Fibroblast of skin of abdomen (primary cell): ENCODE measurements around the gene TDG. TPM values are rescaled to one million over a fixed set of nuclear protein-coding genes. Genes with fewer than 3 reads are reported as not detected.
A peak's percentile ranks its signal among the peaks of the same experiment; 100 is the strongest.

Experiments used
- DNase-seq: peaks from one replicate; pipeline ENCODE4 v3.0.0-alpha.2; 2013
- polyA plus RNA-seq, 2 experiments: library from polyadenylated mRNA; unstranded; fragments of 120-200 nt; gene quantifications; one replicate each; pipeline ENCODE4 v1.2.1, GENCODE V29; 2013; ENCODE audit not compliant: insufficient read length in 2 of 2

TDG gene
- 24.4 TPM for polyA plus RNA-seq (2013, experiment 1 of 2; ENCODE audit: insufficient read length)
- polyA plus RNA-seq (2013, experiment 2 of 2; ENCODE audit: insufficient read length): 23.6 TPM

DNA sequence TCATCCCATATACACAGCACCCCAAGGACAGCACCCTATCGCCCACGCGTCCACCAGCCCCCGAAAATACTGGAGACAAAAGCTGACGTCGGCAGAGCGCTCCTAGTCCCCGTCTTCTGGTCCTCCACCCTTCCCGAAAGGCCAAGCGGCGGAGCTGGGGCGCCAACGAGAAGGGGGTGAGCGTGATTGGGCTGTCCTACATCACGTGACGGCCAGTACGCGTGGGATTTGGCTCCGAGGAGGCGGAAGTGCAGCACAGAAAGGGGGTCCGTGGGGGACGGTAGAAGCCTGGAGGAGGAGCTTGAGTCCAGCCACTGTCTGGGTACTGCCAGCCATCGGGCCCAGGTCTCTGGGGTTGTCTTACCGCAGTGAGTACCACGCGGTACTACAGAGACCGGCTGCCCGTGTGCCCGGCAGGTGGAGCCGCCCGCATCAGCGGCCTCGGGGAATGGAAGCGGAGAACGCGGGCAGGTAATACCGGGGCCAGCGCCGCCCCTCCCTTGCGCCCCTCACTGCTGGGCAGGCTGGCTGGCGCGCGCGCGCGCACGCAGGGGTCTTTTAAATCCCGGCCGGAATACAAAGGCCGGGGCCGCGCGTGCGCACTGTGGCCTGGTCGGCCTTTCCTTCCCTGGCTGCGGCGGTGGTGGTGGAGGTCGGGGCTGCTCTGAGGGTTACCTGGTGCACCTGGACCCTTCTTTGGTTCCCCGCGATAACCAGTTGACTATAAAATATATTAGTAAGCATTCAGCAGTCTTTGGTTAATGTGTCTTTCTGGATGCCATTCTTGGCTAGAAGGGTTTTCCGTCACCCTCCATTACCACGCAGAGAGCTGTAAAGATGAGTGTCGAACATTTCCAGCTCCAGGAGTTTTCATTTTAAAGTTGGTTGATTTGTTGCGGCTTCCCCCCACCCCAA, at the start of gene TDG:
TDG (plus strand) TSS at position 283 of the 915 bp plus-strand sequence; CDS start at position 449, 166 bp downstream.
- DNase-seq: peak; percentile 99

DNA sequence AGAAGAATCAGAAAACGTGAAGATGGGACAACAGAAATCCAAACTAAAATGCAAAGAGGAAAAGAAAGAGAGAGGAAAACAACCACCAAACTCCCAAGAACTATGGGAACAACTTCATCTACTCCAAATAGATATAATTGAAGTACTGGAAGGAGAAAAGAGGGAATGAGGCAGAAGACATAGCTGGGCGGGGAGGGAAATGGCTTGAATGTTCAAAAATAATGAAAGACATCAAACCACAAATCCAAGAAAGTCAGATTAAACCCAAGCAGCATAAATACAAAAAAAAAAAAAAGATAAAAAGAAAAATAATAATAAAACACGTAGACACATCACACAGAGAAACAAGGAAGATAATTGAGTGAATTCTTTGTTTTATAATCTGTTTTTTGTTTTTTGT, 47.8 kb upstream of the TDG start:
- DNase-seq: no peak

- DNase-seq: peak; percentile 70
Measured at GRCh38 chr12:103924761-103925641, 40.7 kb upstream of the TDG start.

DNA sequence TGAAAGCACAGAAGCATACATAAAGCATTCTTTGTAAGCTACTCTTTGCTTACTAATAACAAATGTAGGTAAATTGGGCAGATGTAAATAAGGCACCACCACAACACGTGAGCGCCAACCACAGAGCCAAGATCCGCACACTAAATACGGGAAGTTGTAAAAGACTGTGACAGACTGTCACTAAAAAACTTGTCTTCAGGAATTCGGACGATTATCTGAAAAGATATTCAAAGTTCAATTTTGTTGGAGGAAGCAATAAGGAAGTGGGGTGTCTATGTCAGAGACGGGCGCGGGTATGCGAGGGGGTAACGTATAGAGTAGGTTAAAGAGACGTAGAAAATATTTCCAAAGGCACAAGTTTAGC, 37.0 kb upstream of the TDG start:
- DNase-seq: no peak

GRCh38 chr12:103929046-103929783, 36.5 kb upstream of the TDG start:
- DNase-seq: peak; percentile 93

DNA sequence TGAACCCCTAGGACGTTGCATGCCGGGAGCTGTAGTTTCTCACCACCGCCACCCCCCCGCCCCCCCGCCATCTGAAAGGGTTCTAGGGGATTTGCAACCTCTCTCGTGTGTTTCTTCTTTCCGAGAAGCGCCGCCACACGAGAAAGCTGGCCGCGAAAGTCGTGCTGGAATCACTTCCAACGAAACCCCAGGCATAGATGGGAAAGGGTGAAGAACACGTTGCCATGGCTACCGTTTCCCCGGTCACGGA, 36.0 kb upstream of the TDG start:
- no peak for DNase-seq

DNA sequence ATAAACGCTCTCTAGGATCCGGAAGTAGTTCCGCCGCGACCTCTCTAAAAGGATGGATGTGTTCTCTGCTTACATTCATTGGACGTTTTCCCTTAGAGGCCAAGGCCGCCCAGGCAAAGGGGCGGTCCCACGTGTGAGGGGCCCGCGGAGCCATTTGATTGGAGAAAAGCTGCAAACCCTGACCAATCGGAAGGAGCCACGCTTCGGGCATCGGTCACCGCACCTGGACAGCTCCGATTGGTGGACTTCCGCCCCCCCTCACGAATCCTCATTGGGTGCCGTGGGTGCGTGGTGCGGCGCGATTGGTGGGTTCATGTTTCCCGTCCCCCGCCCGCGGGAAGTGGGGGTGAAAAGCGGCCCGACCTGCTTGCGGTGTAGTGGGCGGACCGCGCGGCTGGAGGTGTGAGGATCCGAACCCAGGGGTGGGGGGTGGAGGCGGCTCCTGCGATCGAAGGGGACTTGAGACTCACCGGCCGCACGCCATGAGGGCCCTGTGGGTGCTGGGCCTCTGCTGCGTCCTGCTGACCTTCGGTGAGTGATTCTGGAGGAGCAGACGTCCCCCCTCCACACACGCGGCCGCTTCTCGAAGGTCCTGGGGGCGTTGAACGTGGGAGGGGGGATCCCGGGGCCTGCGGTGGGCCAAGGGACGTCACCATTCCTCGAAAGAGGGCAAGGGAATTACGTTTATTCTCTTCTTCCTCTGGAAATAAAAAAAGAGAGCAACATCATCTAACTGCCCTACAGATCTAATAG, 35.5 kb upstream of the TDG start, which contains the start of gene HSP90B1:
HSP90B1 (plus strand) TSS at position 377 of the 753 bp plus-strand sequence; CDS start at position 483, 106 bp downstream.
- DNase-seq: peak; percentile 100

DNA sequence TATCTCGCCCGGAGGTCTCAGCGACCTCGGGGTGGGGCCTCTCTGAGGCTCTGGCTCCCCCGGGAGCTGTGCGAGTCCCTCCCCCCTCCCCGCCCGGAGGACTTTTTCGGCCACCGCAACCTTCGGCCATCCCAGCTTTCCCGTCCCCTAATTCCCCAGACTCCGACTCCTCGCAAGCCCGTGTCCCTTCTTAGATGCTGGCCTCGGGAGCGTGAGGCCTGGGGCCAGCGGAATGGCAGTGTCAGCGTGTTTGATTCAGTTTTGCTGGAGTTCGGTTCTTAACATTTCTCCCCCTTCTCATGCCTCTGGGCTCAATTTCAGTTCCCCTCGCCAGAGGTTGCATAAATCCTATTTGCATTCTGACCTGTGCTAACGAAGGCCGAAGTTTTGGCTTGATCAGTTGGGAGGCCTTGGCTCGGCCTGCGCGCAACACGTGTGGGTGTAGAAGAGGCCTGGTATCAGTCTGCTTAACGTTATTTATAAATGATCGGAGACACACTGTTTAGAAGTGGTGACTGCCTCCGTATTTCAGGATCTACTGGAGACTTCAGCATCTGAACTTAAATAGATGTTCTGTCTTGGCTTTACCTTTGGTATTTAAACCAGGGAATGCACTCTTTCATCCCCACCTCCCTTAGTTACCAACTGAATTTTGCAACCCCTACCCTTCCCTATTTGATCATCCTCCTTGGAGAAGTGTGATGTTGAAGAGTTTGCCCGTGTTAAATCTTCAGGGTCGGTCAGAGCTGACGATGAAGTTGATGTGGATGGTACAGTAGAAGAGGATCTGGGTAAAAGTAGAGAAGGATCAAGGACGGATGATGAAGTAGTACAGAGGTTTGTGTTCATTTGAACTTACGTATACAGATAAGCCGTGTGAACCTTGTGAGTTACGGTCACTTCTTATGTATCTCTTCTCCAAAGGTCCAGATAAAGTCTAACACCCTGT, 34.6 kb upstream of the TDG start:
- DNase-seq: peak; percentile 8

GRCh38 chr12:103933237-103933636, 32.4 kb upstream of the TDG start:
- DNase-seq: no peak

DNA sequence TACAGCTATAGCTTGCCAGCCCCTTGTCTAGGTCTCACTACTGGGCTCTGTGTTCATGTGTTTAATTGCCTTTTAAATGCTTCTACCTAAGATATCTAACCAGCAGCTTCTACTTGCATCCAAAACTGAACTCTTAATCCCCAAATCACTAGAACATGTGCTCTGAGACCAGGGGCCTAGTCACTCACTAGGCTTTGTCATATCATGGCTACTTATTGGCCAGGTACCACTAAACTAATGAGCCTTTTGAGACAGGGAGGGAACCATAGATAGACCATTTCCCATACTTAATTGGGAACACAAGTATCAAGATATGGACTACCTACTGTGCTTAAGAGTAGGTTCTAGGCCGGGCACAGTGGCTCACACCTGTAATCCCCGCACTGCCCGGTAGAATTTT, 29.0 kb upstream of the TDG start:
- no peak for DNase-seq

DNA sequence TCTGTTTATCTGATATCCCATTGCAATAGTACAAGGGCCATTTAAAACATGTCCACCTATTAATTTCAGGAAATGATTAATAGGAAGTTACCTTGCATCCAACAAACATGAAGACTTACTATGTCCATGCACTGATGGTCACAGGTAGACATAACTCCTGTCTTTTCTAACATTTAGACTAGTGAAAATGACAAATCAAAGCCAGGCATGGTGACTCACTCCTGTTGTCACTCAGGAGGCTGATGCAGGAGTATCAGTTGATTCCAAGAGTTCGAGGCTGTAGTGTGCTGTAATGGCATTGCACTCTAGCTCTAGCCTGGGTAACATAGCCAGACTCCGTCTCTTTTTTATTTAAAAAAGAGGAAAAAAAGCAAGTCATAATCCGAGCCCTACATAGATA, 20.7 kb upstream of the TDG start:
- DNase-seq: no peak

GRCh38 chr12:103947871-103948555, 17.7 kb upstream of the TDG start:
- no peak for DNase-seq

GRCh38 chr12:103948746-103949406, 16.8 kb upstream of the TDG start:
- DNase-seq: no peak

DNA sequence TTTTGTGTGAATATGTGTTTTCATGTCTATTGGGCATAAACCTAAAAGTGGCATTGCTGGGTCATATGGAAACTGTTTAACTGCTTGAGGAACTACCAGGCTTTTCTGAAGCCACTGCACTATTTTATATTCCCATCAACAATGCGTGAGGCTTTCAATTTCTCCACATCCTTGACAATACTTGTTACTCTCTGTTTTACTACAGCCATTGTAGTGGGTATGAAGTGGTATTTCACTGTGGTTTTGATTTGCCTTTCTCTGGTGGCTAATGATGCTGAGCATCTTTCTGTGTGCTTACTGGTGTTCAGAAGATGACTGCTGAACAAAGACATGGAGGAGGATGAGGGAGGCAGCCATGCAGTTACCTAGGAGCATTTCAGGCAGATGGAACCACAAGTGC, 13.2 kb upstream of the TDG start:
- DNase-seq: no peak

DNA sequence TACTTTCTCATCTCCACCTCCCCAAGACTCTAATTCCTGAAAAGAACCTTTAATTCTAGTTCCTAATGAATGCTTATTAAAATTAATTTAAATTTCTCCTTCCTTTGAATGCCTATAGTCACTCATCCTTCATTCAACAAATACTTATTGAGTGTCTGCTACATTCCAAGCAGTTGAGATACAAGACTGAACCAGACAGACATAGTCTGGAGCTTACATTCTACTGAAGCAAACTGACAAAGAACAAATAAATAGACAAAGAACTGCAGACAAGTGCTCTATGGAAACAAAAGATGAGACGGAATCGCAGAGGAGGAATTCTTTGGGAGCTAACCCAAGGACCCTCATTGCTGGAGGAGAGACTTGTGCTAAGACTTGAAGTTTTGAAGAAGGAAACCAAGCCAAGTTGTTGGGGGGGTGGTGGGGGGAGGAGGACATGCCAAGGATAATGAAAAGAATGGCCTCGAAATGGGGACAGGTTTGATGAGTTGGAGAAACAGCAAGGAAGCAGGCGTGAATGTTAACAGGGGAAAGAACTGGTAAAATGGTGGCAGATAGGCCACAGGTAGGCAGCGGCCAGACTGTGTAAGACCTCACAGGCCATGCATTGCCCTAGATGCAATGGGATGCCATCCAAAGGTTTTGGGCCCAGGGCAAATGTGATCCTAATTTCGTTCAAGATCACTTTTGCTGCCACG, 9.7 kb upstream of the TDG start:
- DNase-seq: peak; percentile 36

DNA sequence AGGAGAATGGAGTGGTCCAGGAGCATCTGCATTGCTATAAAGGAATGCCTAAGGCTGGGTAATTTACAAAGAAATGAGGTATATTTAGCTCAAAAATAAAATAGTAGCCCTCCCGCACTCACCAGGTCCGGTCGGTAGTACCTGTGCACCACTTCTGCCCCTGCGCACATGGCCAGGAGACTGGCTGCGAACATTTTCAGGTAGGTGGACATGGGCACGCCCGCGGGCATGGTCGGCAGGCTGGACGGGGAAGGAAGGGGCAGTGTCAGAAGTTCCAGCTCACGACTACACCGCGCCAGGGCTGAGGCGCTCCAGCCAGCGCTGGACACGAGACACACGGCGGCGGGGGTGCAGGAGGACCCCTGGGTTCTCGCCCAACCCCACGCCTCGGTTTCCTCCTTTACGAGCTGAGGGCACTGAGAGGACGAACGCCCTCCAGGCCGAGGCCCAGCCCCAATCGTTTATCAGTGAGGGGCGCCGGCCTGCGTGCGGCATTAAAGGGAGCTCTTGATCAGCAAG, 9.1 kb upstream of the TDG start:
- DNase-seq: no peak

- DNase-seq: no peak
Measured at GRCh38 chr12:103957865-103958388, 7.7 kb upstream of the TDG start.

DNA sequence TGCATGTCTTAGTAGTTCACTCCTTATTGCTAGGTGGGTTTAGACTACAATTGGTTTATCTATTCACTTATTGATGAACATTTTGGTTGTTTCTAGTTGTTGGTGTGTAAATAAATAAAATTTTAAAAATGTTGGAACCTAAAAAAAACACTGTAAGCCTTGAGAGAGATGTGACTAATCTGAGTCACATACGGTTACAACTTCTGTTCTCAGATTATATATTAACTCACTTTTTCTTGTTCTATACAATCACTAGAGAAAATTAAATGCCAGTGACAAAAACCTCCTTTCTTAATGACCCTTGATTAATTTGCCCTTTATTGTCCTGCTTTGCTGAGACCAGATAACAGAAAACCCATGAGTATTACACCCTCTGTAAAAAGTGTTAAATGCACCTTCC, 7.1 kb upstream of the TDG start:
- DNase-seq: no peak
